Mammary microvascular endothelial cell (primary cell): Measurements from ENCODE around the gene JTB. TPM values are rescaled to one million over a fixed set of nuclear protein-coding genes. Genes with fewer than 3 reads are reported as not detected.

Experiments
- total RNA-seq: library from RNA; depleted of rRNA; stranded (reverse); fragments of >200 nt; gene quantifications from 2 replicates; pipeline ENCODE4 v1.2.3, GENCODE V29; 2015

JTB gene
- total RNA-seq, result 223 and 236 TPM in 2 replicates

GRCh38 chr1:153977250-153978240 is at the start of gene JTB:
Gene JTB, minus strand, starts transcription at chr1:153977674. Its CDS starts 422 bp downstream, at chr1:153977252.

GRCh38 chr1:153990468-153991150 is 13.1 kb upstream of the JTB start, which contains the start of gene RPS27:
Gene RPS27, plus strand, starts transcription at chr1:153990762. Its CDS starts 35 bp downstream, at chr1:153990797.

DNA sequence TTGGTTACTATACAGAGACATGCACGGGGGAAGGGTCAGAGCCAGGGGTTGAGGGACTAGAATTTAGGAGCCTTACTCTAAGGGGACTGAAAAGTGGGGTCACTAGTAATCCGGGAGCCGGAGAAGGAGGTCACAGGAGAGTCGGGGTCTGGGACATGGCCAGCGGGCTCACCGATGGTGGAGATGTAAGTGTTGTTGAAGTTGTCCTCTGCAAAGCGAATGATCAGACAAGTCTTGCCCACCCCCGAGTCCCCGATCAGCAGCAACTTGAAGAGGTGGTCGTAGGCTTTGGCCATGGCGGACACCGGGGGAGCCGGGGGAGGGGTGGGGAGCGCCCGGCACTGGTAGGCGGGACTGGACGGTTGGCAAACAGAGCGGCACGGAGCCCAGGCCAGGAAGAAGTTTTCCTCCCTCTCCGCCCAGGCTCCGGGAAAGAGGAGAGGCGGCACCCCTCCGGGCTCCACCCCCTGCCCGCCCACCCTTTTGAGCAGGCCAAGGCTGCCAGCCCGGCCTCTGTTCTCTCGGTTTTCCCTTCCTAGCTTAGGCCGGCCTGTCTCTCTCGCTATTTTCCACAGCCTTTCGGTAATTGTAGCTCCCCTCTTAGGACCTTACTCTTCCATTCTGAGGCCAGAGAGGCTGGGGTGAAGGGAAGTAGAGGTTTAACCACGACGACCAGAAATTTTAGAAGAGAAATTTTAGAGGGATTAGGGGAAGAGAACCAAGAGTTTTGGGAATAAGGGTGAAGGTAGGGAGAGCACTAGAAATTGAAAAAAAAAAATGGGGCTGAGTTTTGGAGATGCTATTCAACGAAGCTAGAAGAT is 8.7 kb upstream of the JTB start, which contains the start of gene RAB13:
Gene RAB13 (minus strand): TSS at position 399 of the 821 bp plus-strand sequence. CDS start 103 bp downstream, at position 296.

GRCh38 chr1:153967107-153967999 is 10.1 kb downstream of the JTB start, which contains the start of gene CREB3L4:
Gene CREB3L4, plus strand, starts transcription at chr1:153967902. Its CDS starts 624 bp downstream, at chr1:153968526.

DNA sequence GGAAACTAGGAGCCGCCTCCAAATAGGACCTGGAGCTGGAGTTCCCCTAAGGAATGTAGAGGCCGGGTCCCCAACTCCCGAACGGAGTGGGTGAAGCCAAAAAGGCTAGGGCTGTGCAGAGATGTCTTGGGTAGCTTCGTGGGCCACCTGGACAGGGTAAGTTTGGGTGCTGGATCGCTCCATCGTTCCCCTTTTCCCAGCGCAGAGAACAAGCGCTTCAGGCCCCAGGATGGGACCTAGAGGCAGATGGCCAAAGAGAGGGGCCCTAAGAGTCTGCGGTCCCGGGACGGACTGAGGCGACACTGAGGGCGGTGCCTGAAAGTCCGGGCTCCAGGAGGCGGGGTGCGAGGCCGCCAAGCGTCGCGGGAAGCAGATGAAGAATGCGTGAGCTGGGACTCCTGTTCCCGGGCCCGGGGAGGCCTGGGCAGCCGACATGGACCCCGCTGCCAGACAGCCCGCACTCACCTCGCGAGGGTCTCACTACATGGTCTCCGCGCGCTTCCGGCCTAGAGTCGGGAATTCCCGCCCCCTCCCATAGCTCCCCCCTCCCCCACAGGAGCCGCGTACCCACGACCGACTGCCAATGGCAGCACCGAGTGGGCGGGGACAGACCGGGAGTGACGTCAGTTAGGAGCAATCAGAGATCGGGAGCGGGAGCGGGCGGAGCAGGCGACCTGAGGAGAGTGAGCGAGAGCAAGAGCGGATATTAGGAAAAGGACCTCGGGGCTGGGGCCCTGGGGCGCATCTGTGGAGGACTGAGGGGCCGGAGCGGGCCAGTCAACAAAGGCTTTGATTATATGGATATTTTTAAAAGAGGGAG is 14.2 kb downstream of the JTB start, which contains the start of gene SLC39A1:
Gene SLC39A1 (minus strand): TSS at position 508 of the 820 bp plus-strand sequence. CDS start 822 bp downstream, outside the sequence.

DNA sequence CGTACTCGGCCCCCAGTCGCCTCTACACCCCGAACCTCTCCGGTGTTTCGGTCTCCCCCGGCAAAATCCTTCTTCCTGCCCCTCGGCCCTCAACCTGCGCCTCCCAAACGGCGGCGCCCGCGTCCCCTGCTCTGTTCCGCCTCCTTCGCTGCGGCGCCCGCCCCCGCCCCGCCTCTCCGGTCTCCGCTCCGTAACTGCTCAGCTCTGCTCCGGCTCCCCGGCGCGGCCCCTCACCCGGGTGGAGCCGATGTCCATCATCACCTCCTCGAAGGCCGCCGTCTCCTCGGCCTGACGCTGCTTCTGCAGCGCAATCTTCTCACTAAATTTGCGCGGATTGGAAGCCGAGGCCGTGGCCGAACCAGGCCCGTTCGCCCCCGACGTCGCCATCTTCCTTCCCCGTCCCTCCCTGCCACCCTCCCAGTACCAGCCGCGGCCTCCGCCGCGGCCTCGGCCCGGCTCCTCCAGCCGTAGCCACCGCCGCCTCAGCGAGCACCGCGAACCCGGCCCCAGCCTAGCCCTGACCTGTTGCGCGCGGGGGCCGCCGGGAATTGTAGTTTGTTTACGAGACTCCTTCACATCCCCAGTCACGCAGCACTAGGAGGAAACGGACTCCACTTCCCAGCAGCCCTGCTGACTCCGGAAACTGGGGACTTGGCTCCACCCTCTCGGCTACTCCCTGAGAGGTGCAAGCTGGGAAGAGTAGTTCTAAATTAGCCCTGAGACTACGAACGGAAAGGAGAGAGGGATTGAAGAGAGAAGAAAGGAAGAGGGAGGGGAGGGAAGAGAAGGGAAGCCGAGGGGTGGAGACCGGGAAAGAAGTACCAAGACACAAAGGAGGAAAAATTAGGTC is 19.1 kb downstream of the JTB start, which contains the start of gene CRTC2:
Gene CRTC2 (minus strand): TSS at position 502 of the 850 bp plus-strand sequence. CDS start 115 bp downstream, at position 387.

DNA sequence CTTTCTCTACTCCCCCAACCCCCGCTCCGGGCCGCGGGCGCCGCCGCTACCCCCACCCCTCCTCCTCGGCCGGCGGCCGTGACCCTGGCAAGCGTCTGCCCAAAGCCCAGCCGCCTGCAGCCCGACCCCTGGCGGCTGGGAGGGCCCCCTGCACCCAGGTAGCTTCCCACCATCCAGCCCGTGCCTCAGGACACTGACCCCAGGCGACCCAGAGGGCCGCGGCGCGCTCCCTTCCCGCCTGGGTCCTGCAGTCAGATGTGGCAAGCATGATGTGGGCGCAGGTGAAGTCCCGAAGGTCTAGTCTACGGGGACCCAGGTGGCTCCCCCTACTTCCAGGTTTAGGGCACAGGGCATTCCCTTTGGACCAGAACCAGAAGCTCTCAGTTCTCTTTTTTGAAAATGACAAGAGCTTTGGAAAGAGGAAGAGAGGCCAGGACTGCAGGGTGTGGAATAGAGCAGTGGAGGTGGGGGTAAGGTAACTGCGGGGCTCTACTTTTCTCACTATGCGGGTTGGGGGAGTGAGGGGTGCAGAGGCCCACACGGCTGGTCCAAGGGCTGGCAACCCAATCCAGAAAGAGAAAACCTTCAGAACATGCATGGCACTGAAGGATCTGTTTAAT is 30.7 kb downstream of the JTB start, which contains the start of gene DENND4B:
Gene DENND4B (minus strand): TSS at position 97 of the 620 bp plus-strand sequence. CDS start 2,344 bp downstream, outside the sequence.

Other genes with a start within 250 kb of the JTB start
- gene INTS3, start 249.6 kb downstream of the JTB start, total RNA-seq, result 17.8 and 23.6 TPM in 2 replicates
- 15.5 and 18.5 TPM in 2 replicates for gene SLC27A3, start 202.3 kb downstream of the JTB start, total RNA-seq
- 6.9 and 8.9 TPM in 2 replicates for gene GATAD2B, start 54.7 kb downstream of the JTB start, total RNA-seq
- 16.9 and 23.9 TPM in 2 replicates for gene DENND4B, start 31.0 kb downstream of the JTB start, total RNA-seq
- 9.1 and 11.6 TPM in 2 replicates for gene CRTC2, start 19.1 kb downstream of the JTB start, total RNA-seq
- 94.3 and 101 TPM in 2 replicates for gene SLC39A1, start 14.1 kb downstream of the JTB start, total RNA-seq
- gene CREB3L4, start 9.8 kb downstream of the JTB start, total RNA-seq, result 6.3 and 9.0 TPM in 2 replicates
- 38.6 and 39.7 TPM in 2 replicates for gene RAB13, start 8.7 kb upstream of the JTB start, total RNA-seq
- 1,749 and 2,452 TPM in 2 replicates for gene RPS27, start 13.1 kb upstream of the JTB start, total RNA-seq
- gene NUP210L, start 177.4 kb upstream of the JTB start, total RNA-seq, result 0.07 TPM in 1 of 2 replicates, not detected in the other
- 1,041 and 1,134 TPM in 2 replicates for gene TPM3, start 214.4 kb upstream of the JTB start, total RNA-seq
- not detected in 2 replicates for gene CFAP141, start 228.7 kb upstream of the JTB start, total RNA-seq
- 81.4 and 87.4 TPM in 2 replicates for gene UBAP2L, start 243.3 kb upstream of the JTB start, total RNA-seq